A549 (cell line): Measurements from ENCODE around the gene TP73.

Experiments
- CHD2 ChIP-seq: fragments of 150-350 bp; IDR thresholded peaks from 2 replicates; pipeline ENCODE4 v1.6.1; 2014; ENCODE audit warnings: low read length; ENCODE audit not compliant: partially characterized antibody
- CTCF ChIP-seq: fragments of >200 bp; sonication (Bioruptor Twin); formaldehyde crosslinking; IDR thresholded peaks from 3 replicates; pipeline ENCODE4 v1.5.1; 2016
- EP300 ChIP-seq, 2 experiments: fragments of >200 bp; sonication (Bioruptor Twin); formaldehyde crosslinking; IDR thresholded peaks; 2 replicates in 1 of 2; 3 replicates in 1 of 2; pipeline ENCODE4 v1.6.1; 2016 to 2017
- POLR2A ChIP-seq: IDR thresholded peaks from 2 replicates; pipeline ENCODE4 v1.6.1; 2012; ENCODE audit warnings: mild to moderate bottlenecking, low read length
- USF2 ChIP-seq: fragments of 450-650 bp; IDR thresholded peaks from 2 replicates; pipeline ENCODE4 v1.6.1; 2014; ENCODE audit warnings: antibody characterized with exemption

- no peak for TF ChIP-seq CTCF
- no peak for TF ChIP-seq EP300 (IDR thresholded peaks at IDR 0.05)
- no peak for TF ChIP-seq CHD2
- TF ChIP-seq POLR2A, result no peak
- no peak for TF ChIP-seq USF2
Measured at GRCh38 chr1:3671371-3672180, 19.3 kb downstream of the TP73 start.
